GM21723 (cell line): Measurements from ENCODE around the gene DUSP22.

Experiments
- ATAC-seq: cut with Tn5 transposase; IDR thresholded peaks from one replicate; pipeline ENCODE4 v1.9.1; 2021; ENCODE audit warnings: mild to moderate bottlenecking, moderate library complexity; ENCODE audit not compliant: unreplicated experiment

DUSP22 gene

GRCh38 chr6:336159-337114 lies 44.1 kb downstream of the DUSP22 start:
- peak; percentile 31 for ATAC-seq

- no peak for ATAC-seq
Observed at GRCh38 chr6:337805-338368, 45.6 kb downstream of the DUSP22 start.

- ATAC-seq: no peak
Observed at GRCh38 chr6:338815-339262, 46.6 kb downstream of the DUSP22 start.

GRCh38 chr6:339480-339879 lies 47.2 kb downstream of the DUSP22 start:
- ATAC-seq: no peak

GRCh38 chr6:340186-340955 lies 48.1 kb downstream of the DUSP22 start:
- ATAC-seq: no peak

- peak; percentile 51 for ATAC-seq
Observed at GRCh38 chr6:340991-341827, 48.9 kb downstream of the DUSP22 start.

GRCh38 chr6:341914-342831 lies 49.9 kb downstream of the DUSP22 start:
- peak; percentile 61 for ATAC-seq

- ATAC-seq: no peak
Observed at GRCh38 chr6:342832-343179, 50.5 kb downstream of the DUSP22 start.

- ATAC-seq: no peak
Observed at GRCh38 chr6:343226-343935, 51.1 kb downstream of the DUSP22 start.

- ATAC-seq: no peak
Observed at GRCh38 chr6:343960-344815, 51.9 kb downstream of the DUSP22 start.

- ATAC-seq: no peak
Observed at GRCh38 chr6:344816-345340, 52.6 kb downstream of the DUSP22 start.

GRCh38 chr6:345747-346385 lies 53.6 kb downstream of the DUSP22 start:
- no peak for ATAC-seq

GRCh38 chr6:346386-347030 lies 54.2 kb downstream of the DUSP22 start:
- ATAC-seq: no peak

- ATAC-seq: peak; percentile 69
Observed at GRCh38 chr6:347232-347631, 54.9 kb downstream of the DUSP22 start.

- no peak for ATAC-seq
Observed at GRCh38 chr6:347951-348859, 55.9 kb downstream of the DUSP22 start.
